GM21619 (cell line): Measurements from ENCODE around the gene SLC31A2.

Experiments used
- ATAC-seq: cut with Tn5 transposase; IDR thresholded peaks from one replicate; pipeline ENCODE4 v1.9.1; 2021; ENCODE audit not compliant: unreplicated experiment

Gene SLC31A2

DNA sequence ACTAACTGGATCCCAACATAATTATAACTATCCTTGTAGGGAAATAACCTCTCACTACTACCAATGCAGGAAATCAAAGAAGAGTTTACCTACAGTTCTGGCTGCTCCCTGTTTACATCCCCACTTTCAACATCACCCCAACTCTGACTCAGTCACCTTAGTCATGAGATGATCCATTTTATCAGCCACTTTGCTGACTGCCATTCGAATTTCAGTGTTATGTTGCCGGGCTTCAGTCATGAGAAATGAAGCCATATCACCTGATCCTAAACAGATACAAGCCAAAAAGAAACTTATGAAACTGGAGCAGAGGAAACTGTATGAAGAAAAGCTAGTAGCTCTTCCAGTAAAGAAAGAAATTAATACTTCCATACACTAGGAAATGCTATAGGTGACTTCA lies 33.7 kb downstream of the SLC31A2 start:
- ATAC-seq: no peak

DNA sequence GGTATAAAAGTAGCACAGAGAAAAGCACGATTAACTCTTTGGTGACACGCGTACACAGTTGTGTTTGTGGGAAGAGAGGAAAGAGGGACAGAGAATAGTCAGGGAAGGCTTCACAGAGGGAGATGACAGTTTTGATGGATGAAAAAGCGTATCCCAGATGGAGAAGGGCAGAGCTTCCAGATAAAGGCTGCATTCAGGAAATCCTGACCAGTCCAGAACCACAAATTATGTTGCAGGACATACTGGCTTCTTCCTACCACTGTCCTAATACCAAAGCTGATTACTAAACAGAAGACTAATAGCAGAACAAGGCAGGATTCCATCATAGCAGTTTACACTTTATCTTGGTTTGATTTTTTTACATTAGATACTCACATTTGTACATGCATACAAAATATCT lies 34.5 kb downstream of the SLC31A2 start:
- no peak for ATAC-seq

DNA sequence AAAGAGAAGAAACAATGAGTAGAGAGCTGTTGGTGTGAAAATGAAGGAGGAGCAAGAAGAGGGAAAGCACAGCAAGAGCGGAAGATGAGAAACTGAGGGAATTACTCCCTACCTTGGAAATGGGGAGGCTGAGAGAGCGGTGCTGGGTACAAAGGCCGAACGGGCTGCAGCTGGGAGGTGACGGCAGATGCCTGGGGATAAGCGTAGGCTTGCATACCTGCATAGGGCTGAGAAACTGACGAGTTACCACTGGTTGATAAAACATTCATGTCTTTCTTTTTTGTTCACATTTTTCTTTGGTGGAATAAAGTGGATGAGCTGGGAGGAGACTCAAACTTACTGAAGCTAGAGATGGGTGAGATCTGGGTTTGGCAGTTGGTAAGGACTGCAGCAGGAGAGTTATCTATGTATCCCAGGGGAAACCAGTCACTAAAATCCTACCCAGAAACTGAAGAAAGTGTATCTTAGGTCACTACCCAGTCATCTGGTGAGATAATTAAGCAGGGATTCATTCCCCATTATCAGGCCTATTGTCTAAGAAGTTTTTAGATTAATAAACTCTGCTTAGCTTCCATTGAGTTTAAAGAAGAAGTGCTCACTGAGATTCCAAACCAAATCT lies 35.4 kb downstream of the SLC31A2 start:
- no peak for ATAC-seq

DNA sequence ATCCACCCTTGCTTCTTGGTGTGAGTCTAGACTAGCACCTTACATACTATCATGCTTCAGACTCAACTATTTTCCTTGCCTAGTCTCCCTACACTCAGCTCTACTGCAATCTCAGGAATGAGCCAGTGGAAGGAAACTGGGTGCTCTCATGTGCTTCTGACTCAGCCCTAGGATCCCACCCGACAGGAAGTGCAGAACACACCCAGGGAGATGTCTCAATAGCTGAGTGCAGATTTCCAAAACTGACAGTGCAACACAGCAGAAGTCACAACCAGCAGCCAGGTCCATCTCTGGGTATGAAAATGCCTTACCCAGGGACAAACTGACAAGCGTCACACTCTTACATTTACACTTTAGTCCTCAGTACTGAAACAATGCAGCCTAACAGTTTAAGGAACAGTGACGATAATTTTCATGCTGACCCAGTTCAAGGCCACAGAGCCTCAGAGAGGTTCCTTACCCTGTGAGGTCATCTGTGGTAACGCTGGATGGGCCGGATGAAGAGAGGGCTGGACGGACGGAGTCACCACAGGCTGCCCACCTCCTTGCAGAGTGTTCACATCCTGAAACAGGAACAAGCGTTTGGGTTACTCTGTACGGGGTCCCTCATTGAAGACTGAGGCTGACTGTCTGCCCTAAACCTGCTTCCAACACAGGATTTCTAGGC lies 37.3 kb downstream of the SLC31A2 start:
- no peak for ATAC-seq

DNA sequence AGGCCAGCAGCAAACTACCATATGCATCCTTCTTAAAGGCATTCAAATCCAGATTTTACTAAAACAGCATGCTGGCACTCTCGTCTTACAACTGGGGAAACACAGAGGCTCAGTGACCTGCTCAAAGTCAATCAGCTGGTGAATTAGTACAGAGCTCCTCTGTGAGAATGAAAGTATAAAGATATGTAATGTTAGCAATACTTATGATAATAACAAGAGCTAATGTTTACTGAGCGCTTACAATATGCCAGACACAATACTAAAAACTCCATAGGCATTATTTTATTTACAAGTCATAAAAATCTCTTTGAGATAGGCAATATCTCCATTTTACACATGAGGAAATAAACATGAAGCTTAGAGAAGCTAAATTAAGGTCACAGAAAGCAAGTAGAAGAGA lies 41.6 kb downstream of the SLC31A2 start:
- no peak for ATAC-seq

DNA sequence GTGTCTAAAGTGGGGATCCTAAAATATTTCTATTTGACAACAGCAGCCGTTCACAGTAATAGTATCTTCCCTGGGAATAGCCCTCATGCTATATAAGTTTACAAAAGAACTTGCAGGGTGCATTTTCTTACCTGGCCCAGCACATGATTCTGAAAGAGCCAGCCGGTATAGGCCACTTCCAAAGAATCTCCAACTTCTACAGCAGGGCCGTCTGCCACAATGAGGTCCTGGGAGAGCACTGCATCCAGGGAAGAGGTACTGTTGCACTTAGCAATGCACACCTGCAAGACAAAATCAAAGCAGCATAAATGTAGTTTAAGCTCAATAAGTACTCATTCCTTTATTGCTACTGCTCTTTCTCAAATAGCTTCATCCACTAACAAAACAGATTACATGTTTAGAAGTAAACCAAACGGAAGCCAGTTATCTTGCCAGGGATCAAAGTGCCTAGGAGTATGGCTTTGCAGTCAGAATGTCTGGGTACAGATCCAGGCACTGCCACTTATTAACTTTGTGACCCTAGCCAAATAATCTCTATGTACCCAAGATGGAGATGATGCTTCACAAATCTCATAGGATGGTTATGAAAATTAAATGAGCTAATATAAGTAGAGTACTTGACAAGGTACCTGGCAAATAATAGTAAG lies 49.0 kb downstream of the SLC31A2 start:
- no peak for ATAC-seq

DNA sequence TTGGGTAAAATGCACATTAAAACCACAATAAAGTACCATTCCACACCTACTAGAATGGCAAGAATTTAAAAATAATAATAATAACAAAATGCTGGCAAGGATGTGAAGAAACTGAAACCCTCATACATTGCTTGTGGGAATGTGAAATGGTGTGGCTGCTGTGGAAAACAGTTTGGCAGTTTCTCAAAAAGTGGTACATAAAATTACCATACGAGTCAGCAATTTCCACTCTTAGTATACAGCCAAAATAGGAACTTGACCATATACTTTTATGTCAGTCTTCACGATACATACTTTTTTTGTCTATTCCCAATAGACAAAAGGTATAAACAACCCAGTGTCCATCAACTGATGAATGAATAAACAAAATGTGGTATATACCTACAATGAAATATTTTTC lies 54.6 kb downstream of the SLC31A2 start:
- ATAC-seq: no peak

DNA sequence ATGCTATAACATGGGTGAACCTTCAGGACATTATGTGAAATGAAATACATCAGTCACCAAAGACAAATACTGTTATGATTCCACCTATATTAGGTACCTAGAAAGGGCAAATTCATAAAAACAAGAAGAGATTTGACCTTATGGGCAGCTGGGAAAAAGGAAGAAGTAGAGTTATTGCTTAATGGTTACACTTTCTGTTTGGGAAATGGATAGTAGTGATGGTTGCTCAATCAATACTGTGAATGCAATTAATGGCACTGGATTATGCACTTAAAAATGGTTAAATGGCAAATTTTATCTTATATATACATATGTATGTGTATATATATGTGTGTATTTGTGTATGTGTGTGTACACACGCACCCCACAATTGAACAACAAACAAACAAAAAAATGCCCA lies 55.1 kb downstream of the SLC31A2 start:
- ATAC-seq: no peak

DNA sequence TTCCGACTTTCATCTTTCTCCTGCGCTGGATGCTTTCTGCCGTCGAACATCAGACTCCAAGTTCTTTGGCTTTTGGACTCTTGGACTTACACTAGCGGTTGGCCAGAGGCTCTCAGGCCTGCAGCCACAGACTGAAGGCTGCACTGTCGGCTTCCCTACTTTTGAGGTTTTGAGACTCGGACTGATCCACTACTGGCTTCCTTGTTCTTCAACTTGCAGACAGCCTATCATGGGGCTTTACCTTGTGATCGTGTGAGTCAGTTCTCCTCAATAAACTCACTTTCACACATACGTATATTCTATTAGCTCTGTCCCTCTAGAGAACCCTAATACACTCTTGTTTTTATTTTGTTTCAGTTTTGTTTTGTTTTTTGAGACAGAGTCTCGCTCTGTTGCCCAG lies 60.0 kb downstream of the SLC31A2 start:
- ATAC-seq: no peak
